HCT116 (cell line): ENCODE results near the gene NHLRC1. TPM values are rescaled to one million over a fixed set of nuclear protein-coding genes. Genes with fewer than 3 reads are reported as not detected.

Experiments
- ATAC-seq: fragments of 200-7000 bp; cut with Tn5 transposase; 2 replicates; pipeline ENCODE4 v1.9.1; 2020; ENCODE audit warnings: mild to moderate bottlenecking, moderate library complexity
- BruUV-seq: library from RNA; stranded (reverse); fragments of 400-500 nt; replicated peaks from 2 replicates; lab custom pipeline; 2021; lab: Mats Ljungman, UMichigan
- CTCF ChIA-PET: fragments of 300-600 bp; sonication (Branson Sonifier 250); formaldehyde crosslinking; loops from one replicate; lab custom pipeline; 2021; ENCODE audit warnings: antibody characterized with exemption; lab: Charles Lee
- POLR2A ChIA-PET: fragments of 300-600, 350-600 bp; sonication (Branson Sonifier 250); formaldehyde crosslinking; loops from one replicate; lab custom pipeline; 2021; ENCODE audit warnings: antibody characterized with exemption; lab: Charles Lee
- RAD21 ChIA-PET, 2 experiments: fragments of 300-600 bp; sonication (Branson Sonifier 250); formaldehyde crosslinking; loops; one replicate each; lab custom pipeline; 2023; ENCODE audit warnings: low total read pairs in 2 of 2; ENCODE audit not compliant: uncharacterized antibody in 2 of 2, unreplicated experiment in 2 of 2, low non-redundant PET in 1 of 2; lab: Charles Lee
- DNase-seq: peaks from one replicate; pipeline ENCODE4 v3.0.0-alpha.2; 2010; ENCODE audit warnings: low read depth, low spot score
- H2AFZ ChIP-seq: fragments of 200-600 bp; shearing (Covaris generic), sonication (generic); 2 replicates; pipeline ENCODE4 v1.6.1; 2017; ENCODE audit warnings: low read depth, mixed run types, mixed read lengths, antibody characterized with exemption, low read length; ENCODE audit not compliant: poor library complexity, severe bottlenecking
- H3K27ac ChIP-seq: 2 replicates; pipeline ENCODE4 v1.5.1; 2012; ENCODE audit warnings: low read depth, low read length
- H3K27me3 ChIP-seq: fragments of 200-600 bp; sonication (generic); 2 replicates; pipeline ENCODE4 v1.6.1; 2016; ENCODE audit warnings: mixed run types, low read length, mixed read lengths; ENCODE audit not compliant: insufficient read depth
- H3K36me3 ChIP-seq, 2 experiments: fragments of 200-500 bp in 1 of 2; fragments of 200-600 bp in 1 of 2; sonication (Bioruptor generic) in 1 of 2; sonication (generic) in 1 of 2; 2 replicates each; pipeline versions ENCODE4 v1.5.1 to v1.6.1; 2014 to 2016; ENCODE audit warnings: low read length in 2 of 2, inconsistent platforms in 1 of 2, mixed read lengths in 1 of 2, mixed run types in 1 of 2; ENCODE audit not compliant: insufficient read depth in 2 of 2, control insufficient read depth in 1 of 2
- H3K4me1 ChIP-seq, 2 experiments: fragments of 200-600 bp in 1 of 2; sonication (generic) in 1 of 2; 2 replicates each; pipeline versions ENCODE4 v1.5.1 to v1.6.1; 2012 to 2017; ENCODE audit warnings: low read length in 2 of 2, inconsistent platforms in 1 of 2, mild to moderate bottlenecking in 1 of 2, mixed read lengths in 1 of 2, mixed run types in 1 of 2, moderate library complexity in 1 of 2; ENCODE audit not compliant: insufficient read depth in 2 of 2, control insufficient read depth in 1 of 2
- H3K4me2 ChIP-seq: fragments of 200-600 bp; sonication (generic); 2 replicates; pipeline ENCODE4 v1.6.1; 2017; ENCODE audit warnings: mixed run types, low read length, mixed read lengths
- H3K4me3 ChIP-seq, 2 experiments: fragments of 200-600 bp in 1 of 2; sonication (generic) in 1 of 2; replicated peaks in 1 of 2; 2 replicates each; pipeline ENCODE4 v1.5.1; 2011 to 2016; ENCODE audit warnings: low read length in 2 of 2, control low read depth in 1 of 2, low read depth in 1 of 2, mild to moderate bottlenecking in 1 of 2, mixed read lengths in 1 of 2, mixed run types in 1 of 2
- H3K79me2 ChIP-seq: fragments of 200-600 bp; sonication (generic); 2 replicates; pipeline ENCODE4 v1.6.1; 2017; ENCODE audit warnings: mild to moderate bottlenecking, mixed run types, low read length, moderate library complexity, mixed read lengths; ENCODE audit not compliant: insufficient read depth
- H3K9ac ChIP-seq: fragments of 200-600 bp; sonication (generic); 2 replicates; pipeline ENCODE4 v1.6.1; 2016; ENCODE audit warnings: low read length, mixed read lengths
- H3K9me2 ChIP-seq: fragments of 200-600 bp; sonication (generic), shearing (Covaris generic); 2 replicates; pipeline ENCODE4 v1.6.1; 2017; ENCODE audit warnings: mixed run types, mild to moderate bottlenecking, moderate library complexity; ENCODE audit not compliant: insufficient read depth
- H3K9me3 ChIP-seq, 2 experiments: fragments of 200-500 bp in 1 of 2; fragments of 200-600 bp in 1 of 2; sonication (Bioruptor generic) in 1 of 2; sonication (generic) in 1 of 2; 2 replicates each; pipeline ENCODE4 v1.6.1; 2014 to 2017; ENCODE audit warnings: low read length in 2 of 2, mixed read lengths in 2 of 2, inconsistent platforms in 1 of 2, low read depth in 1 of 2, mild to moderate bottlenecking in 1 of 2, mixed run types in 1 of 2, moderate library complexity in 1 of 2; ENCODE audit not compliant: control insufficient read depth in 1 of 2, insufficient read depth in 1 of 2
- H4K20me1 ChIP-seq: fragments of 200-600 bp; sonication (generic), shearing (Covaris generic); 2 replicates; pipeline ENCODE4 v1.6.1; 2017; ENCODE audit warnings: mixed run types, mild to moderate bottlenecking, moderate library complexity; ENCODE audit not compliant: insufficient read depth
- CBX3 ChIP-seq: IDR thresholded peaks from 2 replicates; pipeline ENCODE4 v1.6.1; 2012; ENCODE audit warnings: low read depth
- CEBPB ChIP-seq: IDR thresholded peaks from 2 replicates; pipeline ENCODE4 v1.6.1; 2012; ENCODE audit warnings: low read depth
- EGR1 ChIP-seq: IDR thresholded peaks from 2 replicates; pipeline ENCODE4 v1.6.1; 2012; ENCODE audit warnings: low read depth
- ELF1 ChIP-seq: IDR thresholded peaks from 2 replicates; pipeline ENCODE4 v1.6.1; 2012; ENCODE audit warnings: low read depth, borderline replicate concordance
- JUND ChIP-seq: IDR thresholded peaks from 2 replicates; pipeline ENCODE4 v1.6.1; 2012
- MAX ChIP-seq: IDR thresholded peaks from 2 replicates; pipeline ENCODE4 v1.6.1; 2012
- POLR2A ChIP-seq: IDR thresholded peaks from 2 replicates; pipeline ENCODE4 v1.7.0; 2011; ENCODE audit warnings: borderline replicate concordance; ENCODE audit not compliant: insufficient read depth, insufficient read length; ENCODE audit errors: extremely low read depth
- POLR2AphosphoS5 ChIP-seq: IDR thresholded peaks from 2 replicates; pipeline ENCODE4 v1.6.1; 2011; ENCODE audit warnings: mild to moderate bottlenecking, low read depth, low read length, moderate library complexity
- REST ChIP-seq: IDR thresholded peaks from 2 replicates; pipeline ENCODE4 v1.6.1; 2012; ENCODE audit warnings: low read depth
- SP1 ChIP-seq: IDR thresholded peaks from 2 replicates; pipeline ENCODE4 v1.6.1; 2012; ENCODE audit warnings: low read depth
- SRF ChIP-seq: IDR thresholded peaks from 2 replicates; pipeline ENCODE4 v1.6.1; 2012; ENCODE audit warnings: low read depth
- TCF7L2 ChIP-seq: IDR thresholded peaks from 2 replicates; pipeline ENCODE4 v1.7.0; 2011; ENCODE audit warnings: borderline replicate concordance, inconsistent platforms; ENCODE audit not compliant: insufficient read depth, insufficient read length; ENCODE audit errors: extremely low read depth
- YY1 ChIP-seq: IDR thresholded peaks from 2 replicates; pipeline ENCODE4 v1.6.1; 2011; ENCODE audit warnings: low read length, low read depth, moderate library complexity, mild to moderate bottlenecking; ENCODE audit not compliant: insufficient replicate concordance; ENCODE audit errors: extremely low read depth
- ZBTB33 ChIP-seq: IDR thresholded peaks from 2 replicates; pipeline ENCODE4 v1.6.1; 2011; ENCODE audit warnings: mild to moderate bottlenecking, low read length, moderate library complexity; ENCODE audit not compliant: insufficient replicate concordance; ENCODE audit errors: extremely low read depth
- ZNF274 ChIP-seq: fragments of 200-500 bp; sonication (Bioruptor generic); IDR thresholded peaks from 2 replicates; pipeline ENCODE4 v1.6.1; 2014; ENCODE audit warnings: mild to moderate bottlenecking, low read depth, low read length, inconsistent platforms
- intact Hi-C: fragments of 100-400 bp; cut with micrococcal nuclease; formaldehyde crosslinking; loops from 2 replicates; pipeline ENCODE4 v1.10.0; 2022
- total RNA-seq: library from RNA; stranded (reverse); gene quantifications from one replicate; pipeline ENCODE4 v1.2.1, GENCODE V29; 2021; ENCODE audit not compliant: unreplicated experiment

NHLRC1 gene
- total RNA-seq, 1 experiment from 2014 or later = not detected

GRCh38 chr6:18135171-18135570 is 12.7 kb upstream of the NHLRC1 start (continued):
- TF ChIP-seq ZBTB33 (no peak), TCF7L2 (no peak), JUND (no peak), REST (no peak)

GRCh38 chr6:18132346-18132745 is 9.9 kb upstream of the NHLRC1 start:
- ATAC-seq = no peak
- no TSS peak for BruUV-seq
- no peaks in the 10 kb centered on the region for H3K9me2 ChIP-seq
- H3K9me3 ChIP-seq = no peaks in the 10 kb centered on the region
- H3K27me3 ChIP-seq = no peaks in the 10 kb centered on the region
- no peak overlapping the region for H2AFZ ChIP-seq
- DNase-seq = no peak
- no peaks in the 10 kb centered on the region for H3K36me3 ChIP-seq
- intact Hi-C loops = no loop called here
- no peak overlapping the region for H3K27ac ChIP-seq
- H3K4me3 ChIP-seq = no peak overlapping the region
- ChIA-PET RAD21 (no interaction called here), POLR2A (no interaction called here), CTCF (no interaction called here)
- H4K20me1 ChIP-seq = no peaks in the 10 kb centered on the region
- H3K4me2 ChIP-seq = no peak overlapping the region
- H3K79me2 ChIP-seq = no peaks in the 10 kb centered on the region
- no peak overlapping the region for H3K9ac ChIP-seq
- no peaks in the 10 kb centered on the region for H3K4me1 ChIP-seq
- no peak for TF ChIP-seq CBX3
- TF ChIP-seq POLR2A = no peak
- no peak for TF ChIP-seq ZNF274
- TF ChIP-seq CEBPB = no peak
- TF ChIP-seq SP1 = no peak
- no peak for TF ChIP-seq YY1
- no peak for TF ChIP-seq JUND
- TF ChIP-seq EGR1 = no peak
- TF ChIP-seq ELF1 = no peak
- no peak for TF ChIP-seq SRF
- TF ChIP-seq TCF7L2 = no peak
- no peak for TF ChIP-seq MAX
- no peak for TF ChIP-seq POLR2AphosphoS5
- TF ChIP-seq ZBTB33 = no peak
